Activated naive CD8-positive, alpha-beta T cell (primary cell): ENCODE data around the gene EMP2.

ENCODE experiments used
- H3K27ac Mint-ChIP-seq: one replicate; pipeline ENCODE4 v1.8.0; 2021; ENCODE audit warnings: mixed read lengths
- H3K27me3 Mint-ChIP-seq: one replicate; pipeline ENCODE4 v1.8.0; 2021; ENCODE audit warnings: mixed read lengths
- H3K36me3 Mint-ChIP-seq: one replicate; pipeline ENCODE4 v1.8.0; 2021; ENCODE audit warnings: mixed read lengths
- H3K4me1 Mint-ChIP-seq: one replicate; pipeline ENCODE4 v1.8.0; 2021; ENCODE audit warnings: low read depth, mixed read lengths
- H3K4me3 Mint-ChIP-seq: one replicate; pipeline ENCODE4 v1.8.0; 2021; ENCODE audit warnings: mild to moderate bottlenecking, mixed read lengths
- H3K9me3 Mint-ChIP-seq: one replicate; pipeline ENCODE4 v1.8.0; 2021; ENCODE audit warnings: low read depth, mixed read lengths

EMP2 gene

GRCh38 chr16:10598157-10598556, 17.8 kb upstream of the EMP2 start:
- H3K36me3 Mint-ChIP-seq, result no peaks in the 10 kb centered on the region
- H3K4me3 Mint-ChIP-seq, result no peak overlapping the region
- peaks cover 9% of the 10 kb centered on the region for H3K27me3 Mint-ChIP-seq
- no peak overlapping the region for H3K27ac Mint-ChIP-seq
- no peaks in the 10 kb centered on the region for H3K4me1 Mint-ChIP-seq
- H3K9me3 Mint-ChIP-seq, result no peaks in the 10 kb centered on the region

- H3K4me3 Mint-ChIP-seq, result no peak overlapping the region
- no peaks in the 10 kb centered on the region for H3K36me3 Mint-ChIP-seq
- H3K27me3 Mint-ChIP-seq, result peaks cover 9% of the 10 kb centered on the region
- H3K9me3 Mint-ChIP-seq, result no peaks in the 10 kb centered on the region
- no peaks in the 10 kb centered on the region for H3K4me1 Mint-ChIP-seq
- no peak overlapping the region for H3K27ac Mint-ChIP-seq
Observed at GRCh38 chr16:10597187-10597601, 16.8 kb upstream of the EMP2 start.

DNA sequence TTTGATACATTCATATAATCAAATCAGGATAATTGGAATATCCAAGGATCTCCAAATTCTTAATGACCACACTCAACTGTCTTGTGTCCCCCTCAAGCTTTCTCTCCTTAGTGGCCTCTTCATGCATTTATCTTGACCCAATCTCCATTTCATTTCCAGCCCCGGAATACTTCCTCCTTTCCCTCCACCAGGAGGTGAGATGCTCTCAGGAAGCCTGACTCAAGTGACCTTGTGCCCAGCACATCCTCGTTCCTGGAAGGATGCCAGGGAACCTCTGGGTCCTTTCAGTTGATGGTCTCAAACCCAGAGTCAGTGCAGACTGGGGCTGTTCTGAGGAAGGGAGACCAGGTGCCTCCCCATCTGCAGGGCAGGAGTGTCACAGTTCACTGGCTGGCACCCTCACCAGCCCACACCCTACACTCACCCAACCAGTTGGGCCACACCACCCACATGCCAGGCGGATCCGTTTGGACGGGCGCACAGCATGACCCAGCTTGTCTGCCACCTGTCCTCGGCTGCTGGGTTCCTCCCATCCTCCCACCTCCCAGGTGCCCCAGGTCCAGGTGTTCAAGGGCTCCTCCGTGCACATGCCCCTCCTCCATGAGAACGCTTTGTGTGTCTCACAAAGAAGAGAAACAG, 14.0 kb upstream of the EMP2 start:
- Mint-ChIP-seq H3K27ac (no peak overlapping the region), H3K9me3 (no peaks in the 10 kb centered on the region), H3K27me3 (peaks cover 7% of the 10 kb centered on the region), H3K36me3 (no peaks in the 10 kb centered on the region), H3K4me1 (no peaks in the 10 kb centered on the region), H3K4me3 (no peak overlapping the region)

DNA sequence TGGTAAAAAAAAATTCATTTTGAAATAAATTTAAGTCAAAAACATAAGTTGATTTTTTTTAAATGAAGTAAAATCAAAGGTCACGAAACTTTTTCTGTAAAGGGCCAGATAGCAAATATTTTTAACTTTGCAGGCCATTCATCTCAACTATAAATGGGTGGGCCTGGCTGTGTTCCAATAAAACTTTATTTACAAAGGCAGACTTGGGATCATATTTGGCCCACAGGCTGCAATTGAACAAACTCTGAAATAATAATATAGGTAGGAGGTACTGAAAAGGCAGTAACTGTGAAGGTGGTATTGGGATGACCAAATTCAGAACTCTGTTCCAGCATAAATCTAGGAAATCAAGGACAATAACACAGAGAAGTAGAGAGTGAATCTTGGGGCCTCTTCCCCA, 12.2 kb upstream of the EMP2 start:
- Mint-ChIP-seq H3K9me3 (no peaks in the 10 kb centered on the region), H3K4me1 (no peaks in the 10 kb centered on the region), H3K27ac (no peak overlapping the region), H3K27me3 (peaks cover 7% of the 10 kb centered on the region), H3K36me3 (no peaks in the 10 kb centered on the region), H3K4me3 (no peak overlapping the region)

DNA sequence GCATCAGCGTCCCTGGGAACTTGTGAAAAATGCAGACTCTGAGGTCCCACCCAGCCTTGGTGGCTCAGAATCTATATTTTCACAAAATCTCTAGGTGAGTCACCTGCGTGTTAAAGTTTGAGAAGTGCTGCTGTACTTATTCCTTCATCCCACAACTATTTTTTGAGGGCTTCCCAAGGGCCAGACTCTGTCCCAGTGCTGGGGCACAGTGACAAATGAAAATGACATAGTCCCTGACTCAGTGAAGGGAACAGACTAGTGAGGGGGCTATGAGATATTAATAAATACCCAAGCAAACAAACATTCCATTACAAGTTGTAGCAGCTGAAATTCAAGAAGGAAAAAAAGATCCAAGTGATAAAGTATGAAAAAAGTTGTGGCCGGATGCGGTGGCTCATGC, 9.9 kb upstream of the EMP2 start:
- Mint-ChIP-seq H3K4me3 (no peak overlapping the region), H3K36me3 (no peaks in the 10 kb centered on the region), H3K27ac (no peak overlapping the region), H3K9me3 (no peaks in the 10 kb centered on the region), H3K27me3 (no peaks in the 10 kb centered on the region), H3K4me1 (no peaks in the 10 kb centered on the region)

GRCh38 chr16:10589109-10589508, 8.7 kb upstream of the EMP2 start:
- Mint-ChIP-seq H3K27me3 (no peaks in the 10 kb centered on the region), H3K36me3 (no peaks in the 10 kb centered on the region), H3K4me1 (no peaks in the 10 kb centered on the region), H3K27ac (no peak overlapping the region), H3K9me3 (no peaks in the 10 kb centered on the region), H3K4me3 (no peak overlapping the region)

- Mint-ChIP-seq H3K27me3 (peaks cover 6% of the 10 kb centered on the region), H3K4me3 (no peak overlapping the region), H3K9me3 (no peaks in the 10 kb centered on the region), H3K27ac (no peak overlapping the region), H3K4me1 (no peaks in the 10 kb centered on the region), H3K36me3 (no peaks in the 10 kb centered on the region)
Observed at GRCh38 chr16:10587622-10588021, 7.2 kb upstream of the EMP2 start.

GRCh38 chr16:10584981-10585438, 4.6 kb upstream of the EMP2 start:
- H3K4me1 Mint-ChIP-seq, result peaks cover 2% of the 10 kb centered on the region
- no peak overlapping the region for H3K27ac Mint-ChIP-seq
- no peaks in the 10 kb centered on the region for H3K36me3 Mint-ChIP-seq
- H3K9me3 Mint-ChIP-seq, result no peaks in the 10 kb centered on the region
- peaks cover 12% of the 10 kb centered on the region for H3K27me3 Mint-ChIP-seq
- no peak overlapping the region for H3K4me3 Mint-ChIP-seq

- no peaks in the 10 kb centered on the region for H3K9me3 Mint-ChIP-seq
- peaks cover 20% of the 10 kb centered on the region for H3K27me3 Mint-ChIP-seq
- no peaks in the 10 kb centered on the region for H3K36me3 Mint-ChIP-seq
- H3K4me3 Mint-ChIP-seq, result no peak overlapping the region
- H3K27ac Mint-ChIP-seq, result no peak overlapping the region
- peaks cover 2% of the 10 kb centered on the region for H3K4me1 Mint-ChIP-seq
Observed at GRCh38 chr16:10583269-10583668, 2.9 kb upstream of the EMP2 start.

DNA sequence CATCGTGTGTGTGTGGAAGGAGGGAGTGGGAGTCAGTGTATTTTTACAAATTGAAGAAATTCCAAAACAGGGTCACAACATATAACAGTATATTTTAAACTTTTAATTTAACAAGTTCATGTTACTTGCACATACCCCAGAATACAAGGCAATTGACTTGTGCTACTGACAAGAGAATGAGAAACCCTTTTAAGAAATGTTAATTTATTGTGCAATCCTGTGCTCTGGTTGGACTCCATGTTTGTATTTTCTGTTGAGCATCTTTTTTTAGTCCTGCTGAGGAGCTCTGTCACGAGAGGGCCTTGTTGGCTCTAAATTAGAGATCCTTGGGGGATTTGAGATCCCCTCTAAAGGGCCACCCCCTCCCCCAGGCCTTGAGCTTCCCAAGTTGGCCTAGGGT, 1.1 kb upstream of the EMP2 start:
- no peak overlapping the region for H3K27ac Mint-ChIP-seq
- peaks cover 2% of the 10 kb centered on the region for H3K4me1 Mint-ChIP-seq
- H3K4me3 Mint-ChIP-seq, result no peak overlapping the region
- H3K27me3 Mint-ChIP-seq, result peaks cover 26% of the 10 kb centered on the region
- no peaks in the 10 kb centered on the region for H3K9me3 Mint-ChIP-seq
- no peaks in the 10 kb centered on the region for H3K36me3 Mint-ChIP-seq

DNA sequence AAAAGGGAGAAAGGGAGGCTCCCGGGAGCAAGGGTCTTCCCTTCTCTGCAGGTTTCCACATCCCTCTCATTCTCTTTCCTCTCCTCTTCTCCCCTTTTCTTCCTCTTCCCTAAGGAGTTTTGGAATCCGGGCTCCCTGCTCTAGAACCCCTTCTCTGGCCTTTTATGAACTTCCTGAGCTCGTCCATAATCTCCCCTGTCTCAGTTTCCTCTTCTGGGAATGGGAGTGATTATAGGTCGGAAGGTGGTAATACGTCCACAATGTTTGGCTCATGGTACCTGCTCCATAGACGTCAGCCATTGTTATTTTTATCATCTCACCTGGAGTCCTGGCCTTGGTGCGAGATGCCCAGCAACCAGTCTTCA, 467 bp upstream of the EMP2 start:
- Mint-ChIP-seq H3K27ac (no peak overlapping the region), H3K4me1 (peaks cover 2% of the 10 kb centered on the region), H3K36me3 (no peaks in the 10 kb centered on the region), H3K9me3 (no peaks in the 10 kb centered on the region), H3K4me3 (no peak overlapping the region), H3K27me3 (peaks cover 26% of the 10 kb centered on the region)

GRCh38 chr16:10579575-10579964, 828 bp downstream of the EMP2 start:
- H3K9me3 Mint-ChIP-seq, result no peaks in the 10 kb centered on the region
- H3K4me1 Mint-ChIP-seq, result peaks cover 2% of the 10 kb centered on the region
- no peaks in the 10 kb centered on the region for H3K36me3 Mint-ChIP-seq
- peaks cover 26% of the 10 kb centered on the region for H3K27me3 Mint-ChIP-seq
- no peak overlapping the region for H3K27ac Mint-ChIP-seq
- no peak overlapping the region for H3K4me3 Mint-ChIP-seq

GRCh38 chr16:10578474-10579316, 1.7 kb downstream of the EMP2 start:
- Mint-ChIP-seq H3K27ac (no peak overlapping the region), H3K9me3 (no peaks in the 10 kb centered on the region), H3K36me3 (no peaks in the 10 kb centered on the region), H3K4me3 (no peak overlapping the region), H3K27me3 (peaks cover 24% of the 10 kb centered on the region), H3K4me1 (peaks cover 2% of the 10 kb centered on the region)

DNA sequence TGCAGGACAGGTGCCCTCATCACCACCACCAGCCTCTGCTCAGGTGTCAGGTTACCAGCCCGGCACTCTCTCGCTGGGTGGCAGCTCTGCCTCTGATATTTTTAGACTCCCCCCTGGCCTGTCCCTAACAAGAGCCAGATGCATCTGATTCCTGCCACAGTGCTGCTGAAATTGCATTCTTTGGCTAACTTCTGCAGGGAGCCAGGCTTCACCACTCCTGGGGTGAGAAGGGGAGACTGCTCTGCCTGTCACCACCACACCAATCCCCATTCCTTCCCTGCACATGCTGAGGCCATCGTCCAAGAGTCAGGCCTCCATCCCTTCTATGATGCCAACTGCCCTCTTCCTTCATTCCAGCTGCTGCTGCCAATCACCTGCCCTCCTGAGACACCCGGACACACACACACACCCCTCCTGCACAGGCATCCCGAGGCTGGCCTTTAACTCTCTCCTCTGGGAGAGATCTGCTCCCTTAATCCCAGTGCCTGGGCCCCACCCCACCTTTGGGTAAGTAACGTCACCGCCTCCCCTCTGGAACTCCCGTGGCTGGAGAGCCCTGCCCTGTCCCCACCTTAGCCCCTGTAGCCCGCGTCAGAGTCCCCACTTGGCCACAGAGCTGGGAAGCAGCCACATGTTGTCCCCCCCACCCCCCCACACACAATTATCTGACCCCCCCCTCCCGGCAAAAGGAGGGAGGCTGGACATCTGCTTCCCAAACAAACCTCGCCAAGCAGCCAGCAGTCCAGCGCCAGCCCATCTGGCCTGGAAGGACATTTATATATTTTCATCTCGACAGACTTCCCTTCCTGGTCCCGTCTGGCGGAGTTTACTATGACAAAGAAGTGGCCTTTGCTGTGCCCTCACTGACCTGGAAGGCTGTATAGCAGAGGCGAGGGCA, 2.8 kb downstream of the EMP2 start:
- H3K4me1 Mint-ChIP-seq, result peaks cover 2% of the 10 kb centered on the region
- H3K27me3 Mint-ChIP-seq, result peaks cover 19% of the 10 kb centered on the region
- no peaks in the 10 kb centered on the region for H3K36me3 Mint-ChIP-seq
- H3K9me3 Mint-ChIP-seq, result no peaks in the 10 kb centered on the region
- no peak overlapping the region for H3K27ac Mint-ChIP-seq
- H3K4me3 Mint-ChIP-seq, result no peak overlapping the region
